Measurements from ENCODE around the gene CCDC152. TPM values are rescaled to one million over a fixed set of nuclear protein-coding genes. Genes with fewer than 3 reads are reported as not detected.

CCDC152 gene
- total RNA-seq, 1 donor from 2014 or later: not detected

GRCh38 chr5:42760426-42760825, 3.8 kb downstream of the CCDC152 start:
- Mint-ChIP-seq H3K4me1 (ENCODE audit: unreplicated experiment) (no peaks in the 10 kb centered on the region), H3K27me3 (ENCODE audit: unreplicated experiment) (peaks cover 18% of the 10 kb centered on the region), H3K27ac (ENCODE audit: unreplicated experiment) (no peak overlapping the region), H3K4me3 (ENCODE audit: unreplicated experiment) (no peak overlapping the region), H3K9me3 (ENCODE audit: unreplicated experiment) (no peaks in the 10 kb centered on the region), H3K36me3 (ENCODE audit: unreplicated experiment) (no peaks in the 10 kb centered on the region)
- TF ChIP-seq CTCF (IDR thresholded peaks at IDR 0.05): no peak
- DNase-seq (ENCODE audit: extremely low spot score, unreplicated experiment): no peak

GRCh38 chr5:42761791-42762190, 5.2 kb downstream of the CCDC152 start:
- no peaks in the 10 kb centered on the region for H3K4me1 Mint-ChIP-seq (ENCODE audit: unreplicated experiment)
- no peak overlapping the region for H3K4me3 Mint-ChIP-seq (ENCODE audit: unreplicated experiment)
- no peak for TF ChIP-seq CTCF (IDR thresholded peaks at IDR 0.05)
- H3K27ac Mint-ChIP-seq (ENCODE audit: unreplicated experiment): no peak overlapping the region
- H3K27me3 Mint-ChIP-seq (ENCODE audit: unreplicated experiment): peaks cover 30% of the 10 kb centered on the region
- H3K9me3 Mint-ChIP-seq (ENCODE audit: unreplicated experiment): no peaks in the 10 kb centered on the region
- no peak for DNase-seq (ENCODE audit: extremely low spot score, unreplicated experiment)
- no peaks in the 10 kb centered on the region for H3K36me3 Mint-ChIP-seq (ENCODE audit: unreplicated experiment)

GRCh38 chr5:42767491-42768105, 11.0 kb downstream of the CCDC152 start:
- Mint-ChIP-seq H3K27ac (ENCODE audit: unreplicated experiment) (no peak overlapping the region), H3K27me3 (ENCODE audit: unreplicated experiment) (peaks cover 35% of the 10 kb centered on the region), H3K4me1 (ENCODE audit: unreplicated experiment) (no peaks in the 10 kb centered on the region), H3K9me3 (ENCODE audit: unreplicated experiment) (peaks cover 4% of the 10 kb centered on the region), H3K4me3 (ENCODE audit: unreplicated experiment) (no peak overlapping the region), H3K36me3 (ENCODE audit: unreplicated experiment) (no peaks in the 10 kb centered on the region)
- peak; percentile 60 for TF ChIP-seq CTCF (IDR thresholded peaks at IDR 0.05)
- no peak for DNase-seq (ENCODE audit: extremely low spot score, unreplicated experiment)

GRCh38 chr5:42768106-42768504, 11.5 kb downstream of the CCDC152 start:
- no peaks in the 10 kb centered on the region for H3K4me1 Mint-ChIP-seq (ENCODE audit: unreplicated experiment)
- H3K27ac Mint-ChIP-seq (ENCODE audit: unreplicated experiment): no peak overlapping the region
- H3K9me3 Mint-ChIP-seq (ENCODE audit: unreplicated experiment): peaks cover 4% of the 10 kb centered on the region
- H3K4me3 Mint-ChIP-seq (ENCODE audit: unreplicated experiment): no peak overlapping the region
- H3K36me3 Mint-ChIP-seq (ENCODE audit: unreplicated experiment): no peaks in the 10 kb centered on the region
- no peak for DNase-seq (ENCODE audit: extremely low spot score, unreplicated experiment)
- no peak for TF ChIP-seq CTCF (IDR thresholded peaks at IDR 0.05)
- H3K27me3 Mint-ChIP-seq (ENCODE audit: unreplicated experiment): peaks cover 39% of the 10 kb centered on the region

- no peak overlapping the region for H3K4me3 Mint-ChIP-seq (ENCODE audit: unreplicated experiment)
- no peaks in the 10 kb centered on the region for H3K36me3 Mint-ChIP-seq (ENCODE audit: unreplicated experiment)
- peaks cover 4% of the 10 kb centered on the region for H3K9me3 Mint-ChIP-seq (ENCODE audit: unreplicated experiment)
- no peaks in the 10 kb centered on the region for H3K4me1 Mint-ChIP-seq (ENCODE audit: unreplicated experiment)
- H3K27me3 Mint-ChIP-seq (ENCODE audit: unreplicated experiment): peaks cover 44% of the 10 kb centered on the region
- H3K27ac Mint-ChIP-seq (ENCODE audit: unreplicated experiment): no peak overlapping the region
- TF ChIP-seq CTCF (IDR thresholded peaks at IDR 0.05): no peak
- DNase-seq (ENCODE audit: extremely low spot score, unreplicated experiment): no peak
Measured at GRCh38 chr5:42770003-42770402, 13.4 kb downstream of the CCDC152 start.

Measured in osteocyte (in vitro differentiated cells).